Kidney epithelial cell (primary cell): ENCODE measurements around the gene MGAT4B. TPM values are rescaled to one million over a fixed set of nuclear protein-coding genes. Genes with fewer than 3 reads are reported as not detected.

Experiments used
- DNase-seq: peaks from one replicate; pipeline ENCODE4 v3.0.0-alpha.2; 2010; ENCODE audit warnings: low read depth
- H3K27me3 ChIP-seq: 2 replicates; pipeline ENCODE4 v1.6.0; 2011; ENCODE audit warnings: low read length; ENCODE audit not compliant: control insufficient read depth, insufficient read depth
- H3K36me3 ChIP-seq: 2 replicates; pipeline ENCODE4 v1.5.1; 2011; ENCODE audit warnings: low read length; ENCODE audit not compliant: control insufficient read depth, insufficient read depth
- H3K4me3 ChIP-seq: 2 replicates; pipeline ENCODE4 v1.5.1; 2011; ENCODE audit warnings: low read depth, mild to moderate bottlenecking, control low read depth, low read length
- total RNA-seq: library from RNA; depleted of rRNA; stranded (reverse); fragments of >200 nt; gene quantifications from 2 replicates; pipeline ENCODE4 v1.2.3, GENCODE V29; 2015
- TF ChIP-seq, protein P1 (sequence below): IDR thresholded peaks from 2 replicates; pipeline ENCODE4 v1.5.1; 2011; ENCODE audit warnings: mild to moderate bottlenecking, moderate library complexity, low read length, control low read depth, inconsistent platforms; ENCODE audit not compliant: insufficient read depth, poor library complexity, severe bottlenecking

Gene MGAT4B
- total RNA-seq, 1 donor from 2014 or later: 540 TPM

DNA sequence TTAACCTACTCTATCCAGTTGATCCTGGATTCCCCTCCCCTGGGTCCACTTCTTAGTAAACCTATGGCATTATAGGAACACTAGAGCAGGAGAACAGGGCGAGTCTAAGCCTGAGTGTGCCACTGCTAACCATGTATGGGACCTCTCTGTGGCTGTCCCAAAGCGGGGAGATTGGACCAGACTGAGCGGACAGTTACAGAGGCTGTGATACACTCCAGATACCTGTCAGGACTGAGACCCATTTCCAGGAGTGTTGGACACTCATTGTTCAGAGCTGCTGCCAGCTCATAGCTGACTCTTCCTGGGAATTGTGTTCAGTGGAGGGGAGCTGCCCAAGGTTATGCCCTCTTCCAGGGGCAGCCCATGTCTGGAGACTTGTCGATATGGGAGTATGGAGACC, 24.8 kb downstream of the MGAT4B start:
- no peaks in the 10 kb centered on the region for H3K27me3 ChIP-seq
- no peak for DNase-seq
- H3K4me3 ChIP-seq: no peak overlapping the region
- TF ChIP-seq, protein P1, sequence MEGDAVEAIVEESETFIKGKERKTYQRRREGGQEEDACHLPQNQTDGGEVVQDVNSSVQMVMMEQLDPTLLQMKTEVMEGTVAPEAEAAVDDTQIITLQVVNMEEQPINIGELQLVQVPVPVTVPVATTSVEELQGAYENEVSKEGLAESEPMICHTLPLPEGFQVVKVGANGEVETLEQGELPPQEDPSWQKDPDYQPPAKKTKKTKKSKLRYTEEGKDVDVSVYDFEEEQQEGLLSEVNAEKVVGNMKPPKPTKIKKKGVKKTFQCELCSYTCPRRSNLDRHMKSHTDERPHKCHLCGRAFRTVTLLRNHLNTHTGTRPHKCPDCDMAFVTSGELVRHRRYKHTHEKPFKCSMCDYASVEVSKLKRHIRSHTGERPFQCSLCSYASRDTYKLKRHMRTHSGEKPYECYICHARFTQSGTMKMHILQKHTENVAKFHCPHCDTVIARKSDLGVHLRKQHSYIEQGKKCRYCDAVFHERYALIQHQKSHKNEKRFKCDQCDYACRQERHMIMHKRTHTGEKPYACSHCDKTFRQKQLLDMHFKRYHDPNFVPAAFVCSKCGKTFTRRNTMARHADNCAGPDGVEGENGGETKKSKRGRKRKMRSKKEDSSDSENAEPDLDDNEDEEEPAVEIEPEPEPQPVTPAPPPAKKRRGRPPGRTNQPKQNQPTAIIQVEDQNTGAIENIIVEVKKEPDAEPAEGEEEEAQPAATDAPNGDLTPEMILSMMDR: no peak
- no peaks in the 10 kb centered on the region for H3K36me3 ChIP-seq

DNA sequence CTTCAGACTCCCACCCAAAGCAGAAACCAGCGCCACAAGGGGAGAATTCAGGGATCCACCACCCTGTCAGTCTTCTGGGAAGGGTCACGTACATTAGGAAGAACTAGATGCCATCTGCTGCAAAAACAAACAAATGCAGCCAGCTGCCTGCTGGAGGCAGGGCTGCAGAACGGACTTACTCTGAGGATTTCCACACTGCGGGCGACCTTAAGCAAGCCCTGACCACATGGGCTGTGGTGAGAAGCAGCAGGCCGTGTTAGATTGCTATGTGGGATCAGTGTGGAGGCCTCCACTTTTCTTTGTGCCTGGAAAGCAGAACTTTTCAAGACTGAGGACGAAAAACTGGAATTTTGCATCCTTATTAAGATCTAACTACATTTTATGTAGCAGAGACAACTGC, 26.3 kb downstream of the MGAT4B start:
- H3K4me3 ChIP-seq: no peak overlapping the region
- no peaks in the 10 kb centered on the region for H3K27me3 ChIP-seq
- no peak for DNase-seq
- TF ChIP-seq, protein P1: no peak
- H3K36me3 ChIP-seq: no peaks in the 10 kb centered on the region

DNA sequence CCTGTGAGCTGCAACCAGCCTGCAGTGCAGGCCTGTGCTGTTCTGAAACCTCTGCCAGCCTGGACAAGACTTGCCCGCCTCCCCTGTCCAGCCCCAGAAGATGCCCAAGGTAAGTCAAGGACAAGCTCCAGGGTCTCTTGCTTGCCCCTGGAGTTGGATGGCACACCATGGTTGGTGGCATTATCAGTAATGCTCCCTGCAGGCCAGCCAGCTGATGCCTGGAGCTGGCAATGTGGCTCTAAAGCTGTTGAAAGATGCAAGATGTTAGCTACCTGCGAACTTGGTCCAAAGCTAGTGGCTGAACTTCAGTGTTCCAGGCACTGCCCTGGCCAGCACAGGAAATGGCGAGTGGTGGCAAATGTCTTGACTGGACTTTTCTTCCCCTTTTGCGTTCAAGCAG, 26.8 kb downstream of the MGAT4B start:
- TF ChIP-seq, protein P1: no peak
- H3K36me3 ChIP-seq: no peaks in the 10 kb centered on the region
- no peak for DNase-seq
- no peaks in the 10 kb centered on the region for H3K27me3 ChIP-seq
- no peak overlapping the region for H3K4me3 ChIP-seq

DNA sequence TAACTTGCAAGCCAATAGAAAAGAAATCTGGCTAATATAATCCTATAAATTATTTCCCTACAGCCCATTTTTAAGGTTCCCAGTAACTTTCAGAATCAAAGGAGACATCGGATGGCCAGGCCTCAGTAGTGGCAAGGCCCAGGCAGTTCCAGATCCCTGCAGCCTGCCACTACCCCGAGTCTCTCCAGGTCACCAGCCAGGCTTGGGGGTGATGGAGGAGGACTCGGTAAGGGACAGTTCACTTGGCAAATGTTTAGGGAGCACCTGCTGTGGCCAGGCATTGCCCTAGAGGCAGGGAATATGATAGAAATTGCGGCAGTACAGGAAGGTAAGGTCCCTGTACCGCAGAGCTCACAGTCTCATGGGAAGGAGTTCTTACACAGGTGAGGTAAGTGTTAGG, 28.1 kb downstream of the MGAT4B start:
- TF ChIP-seq, protein P1: no peak

DNA sequence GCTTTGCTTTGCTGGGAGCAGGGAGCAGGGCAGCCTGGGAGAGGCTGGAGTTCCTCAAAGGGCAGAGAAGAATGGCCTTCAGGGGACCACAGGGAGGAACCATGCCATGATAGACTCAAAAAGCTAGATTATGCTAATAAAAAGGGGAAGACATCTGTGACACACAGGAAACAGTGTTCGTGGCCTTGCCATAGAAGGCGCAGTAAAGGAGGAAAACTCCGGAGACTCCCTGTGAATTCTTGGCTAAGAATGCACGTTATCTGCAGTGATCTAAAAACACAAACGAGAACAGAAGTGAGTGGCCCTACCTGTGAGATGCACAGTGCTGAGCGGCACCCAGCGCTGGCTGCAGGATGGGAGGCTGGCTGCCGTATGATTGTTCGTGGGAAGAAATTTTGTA, 28.8 kb downstream of the MGAT4B start:
- no peak for DNase-seq
- Histone ChIP-seq H3K27me3 (no peaks in the 10 kb centered on the region), H3K36me3 (peaks cover 2% of the 10 kb centered on the region), H3K4me3 (no peak overlapping the region)
- TF ChIP-seq, protein P1: no peak

More for the DNA sequence above, 28.1 kb downstream of the MGAT4B start:
- H3K27me3 ChIP-seq: no peaks in the 10 kb centered on the region
- peaks cover 2% of the 10 kb centered on the region for H3K36me3 ChIP-seq
- no peak for DNase-seq
- no peak overlapping the region for H3K4me3 ChIP-seq

DNA sequence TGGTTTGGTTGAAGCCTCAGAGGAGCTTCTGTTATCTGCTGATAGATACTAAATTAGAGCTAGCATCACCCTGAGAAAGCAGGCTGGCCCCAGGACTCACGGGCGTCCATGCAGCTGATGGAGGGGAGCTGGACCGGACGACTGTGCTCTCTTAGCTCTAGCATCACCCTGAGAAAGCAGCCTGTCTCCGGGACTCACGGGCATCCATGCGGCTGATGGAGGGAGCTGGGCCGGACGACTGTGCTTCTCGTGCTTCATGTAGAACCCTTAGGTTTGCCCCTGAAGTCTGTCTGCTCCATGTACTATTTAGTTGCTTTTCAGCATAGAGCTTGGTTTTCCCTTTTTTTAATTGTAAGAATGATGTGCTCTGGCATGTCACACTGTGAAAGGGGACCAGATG, 29.2 kb downstream of the MGAT4B start:
- no peak for DNase-seq
- Histone ChIP-seq H3K27me3 (no peaks in the 10 kb centered on the region), H3K4me3 (no peak overlapping the region), H3K36me3 (peaks cover 2% of the 10 kb centered on the region)
- TF ChIP-seq, protein P1: no peak
